HG03378 (cell line): ENCODE measurements around the gene MTRR.

Experiments
- ATAC-seq: cut with Tn5 transposase; IDR thresholded peaks from one replicate; pipeline ENCODE4 v1.9.1; 2021; ENCODE audit warnings: mild to moderate bottlenecking, moderate library complexity; ENCODE audit not compliant: unreplicated experiment

The MTRR gene

DNA sequence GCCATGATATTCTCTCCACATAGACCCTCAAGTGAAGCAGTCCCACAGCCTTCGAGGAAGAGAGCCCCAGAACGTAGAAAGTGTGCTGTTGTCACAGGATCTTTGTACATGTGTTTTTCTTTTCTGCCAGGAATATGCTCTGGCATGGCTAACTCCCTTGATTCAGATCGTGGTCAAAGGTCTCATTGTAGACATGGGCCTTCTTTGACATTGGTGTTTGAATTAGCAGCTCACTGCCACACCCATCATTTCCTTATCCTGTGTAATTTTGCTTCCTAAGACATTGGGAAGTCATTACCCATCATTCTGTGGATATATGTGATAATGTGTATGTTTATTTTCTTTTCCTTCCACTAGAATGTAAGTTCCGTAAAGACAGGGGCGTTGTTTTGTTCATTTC is 25.5 kb downstream of the MTRR start:
- ATAC-seq, result no peak

DNA sequence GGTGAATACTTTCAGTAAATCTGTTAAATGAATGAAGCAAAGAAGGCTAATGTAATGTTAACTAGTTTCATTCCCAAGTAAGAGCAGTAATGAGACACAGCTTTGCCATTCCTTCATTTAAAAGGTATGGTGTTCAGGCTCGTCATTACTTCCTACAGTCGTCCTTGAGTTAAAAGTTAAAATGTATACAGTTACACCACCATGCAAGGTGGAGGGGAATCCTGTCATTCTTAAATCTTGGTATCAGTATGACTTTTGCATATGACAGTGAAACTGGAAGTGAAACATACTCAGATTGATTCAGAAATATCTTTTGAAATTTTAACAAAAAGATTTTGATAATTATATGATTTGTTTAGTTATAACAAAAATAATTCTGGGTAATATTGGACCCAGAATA is 25.9 kb downstream of the MTRR start:
- peak; percentile 91 for ATAC-seq

DNA sequence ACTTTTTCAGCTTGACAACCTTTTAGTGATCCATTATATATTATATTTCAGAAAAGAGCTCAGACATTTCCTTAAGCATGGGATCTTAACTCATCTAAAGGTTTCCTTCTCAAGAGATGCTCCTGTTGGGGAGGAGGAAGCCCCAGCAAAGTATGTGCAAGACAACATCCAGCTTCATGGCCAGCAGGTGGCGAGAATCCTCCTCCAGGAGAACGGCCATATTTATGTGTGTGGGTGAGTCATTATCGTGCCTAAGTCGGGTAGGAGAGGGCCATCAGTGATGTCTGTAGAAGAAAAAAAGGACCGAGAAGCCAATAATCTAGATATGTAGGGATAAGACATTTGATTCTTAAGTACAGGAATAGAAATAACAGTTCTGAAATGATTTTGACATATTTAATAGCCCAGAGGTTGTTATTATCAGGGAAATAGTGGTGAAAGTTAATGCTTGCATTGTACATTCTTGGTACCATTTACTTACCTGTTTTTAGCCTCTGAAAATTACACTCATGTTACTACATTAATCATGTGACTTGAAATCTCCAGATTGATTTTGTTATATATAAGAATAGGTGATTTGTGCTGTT is 28.2 kb downstream of the MTRR start:
- peak; percentile 53 for ATAC-seq

DNA sequence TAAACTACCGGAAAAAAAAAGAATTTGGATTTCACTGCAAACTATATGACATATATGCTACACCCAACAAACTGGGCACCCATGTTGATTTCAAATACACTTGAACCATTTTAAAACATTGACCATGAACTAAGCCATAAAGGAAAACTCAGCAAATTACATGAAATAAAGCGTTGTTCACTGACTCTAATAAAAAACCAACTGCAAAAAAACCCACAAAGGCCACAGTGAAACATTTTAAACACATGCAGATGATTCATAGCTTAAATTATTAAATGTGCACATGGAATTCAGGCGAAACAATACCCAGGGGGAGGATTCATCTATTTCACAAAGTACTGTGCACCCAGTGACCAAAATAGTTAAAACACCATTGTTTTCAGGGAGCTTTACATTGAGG is 33.3 kb downstream of the MTRR start:
- ATAC-seq, result no peak

DNA sequence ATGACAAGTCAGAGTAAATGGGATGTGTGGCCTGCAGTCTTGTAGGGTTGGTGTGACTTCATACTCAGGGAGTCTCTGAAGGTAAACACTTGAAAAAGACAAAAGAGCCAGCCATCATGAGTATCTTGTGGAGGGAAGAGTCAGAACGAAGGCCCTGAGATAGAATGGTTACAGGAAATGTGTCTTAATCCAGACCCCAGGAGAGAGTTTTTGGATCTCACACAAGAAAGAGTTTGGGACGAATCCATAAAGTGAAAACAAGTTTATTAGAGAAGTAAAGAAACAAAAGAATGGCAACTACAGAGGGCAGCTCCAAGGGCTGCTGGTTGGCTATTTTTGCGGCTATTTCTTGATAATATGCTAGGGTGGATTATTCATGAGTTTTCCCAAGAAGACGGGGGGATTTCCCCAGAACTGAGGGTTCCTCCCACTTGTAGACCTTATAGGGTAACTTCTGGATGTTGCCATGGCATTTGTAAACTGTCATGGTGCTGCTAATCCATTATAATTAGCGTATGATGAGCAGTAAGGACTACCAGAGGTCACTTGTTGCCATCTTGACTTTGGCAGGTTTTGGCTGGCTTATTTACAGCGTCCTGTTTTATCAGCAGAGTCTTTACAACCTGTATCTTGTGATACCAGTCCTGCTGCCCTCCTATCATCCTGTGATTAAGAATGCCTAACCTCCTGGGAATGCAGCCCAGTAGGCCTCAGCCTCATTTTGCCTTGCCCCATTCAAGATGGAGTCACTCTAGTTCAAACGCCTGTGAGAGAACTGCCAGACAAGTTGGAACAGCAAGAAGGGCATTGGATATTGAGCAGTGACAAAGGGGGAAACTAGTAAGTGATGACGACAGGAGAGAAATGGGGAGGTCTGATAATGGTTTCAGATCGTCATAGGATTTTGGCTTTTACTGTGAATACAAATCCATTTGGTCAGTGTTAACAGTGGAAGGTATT is 34.0 kb downstream of the MTRR start:
- no peak for ATAC-seq

DNA sequence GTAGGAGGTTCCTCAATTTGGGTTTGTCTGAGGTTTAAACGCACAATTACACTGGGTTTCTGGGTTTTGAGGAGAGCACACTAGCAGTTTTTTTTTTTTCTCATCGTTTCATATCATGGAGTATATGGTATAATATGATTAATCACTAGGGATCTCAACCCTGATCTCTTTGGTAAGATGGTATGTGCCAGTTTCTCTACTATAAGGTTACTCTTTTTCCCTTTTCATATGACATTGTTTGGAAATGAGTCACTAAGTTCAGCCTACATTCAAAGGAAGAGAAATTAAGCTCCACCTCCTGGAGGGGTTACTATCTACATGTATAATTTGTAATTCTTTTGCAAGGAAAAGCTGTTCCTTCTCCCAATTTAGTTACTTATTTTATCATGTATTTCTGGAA is 35.2 kb downstream of the MTRR start:
- no peak for ATAC-seq

DNA sequence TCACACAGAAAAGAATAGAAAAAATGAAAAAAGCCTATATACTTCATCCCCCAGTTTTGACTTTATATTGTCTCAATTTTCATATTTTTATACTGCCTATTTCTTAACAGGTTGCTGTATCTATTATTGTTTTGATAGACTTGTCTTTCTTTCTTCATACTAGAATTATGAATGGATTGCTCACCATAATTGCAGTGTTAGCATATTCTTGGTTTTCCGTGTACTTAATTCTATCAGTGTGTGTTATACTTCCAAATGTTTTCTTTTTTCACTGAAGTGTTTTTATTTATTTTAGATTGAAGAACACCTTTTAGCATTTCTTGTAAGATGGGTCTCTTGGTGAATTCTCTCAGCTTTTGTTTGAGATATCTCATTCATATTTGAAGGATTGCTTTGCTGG is 38.7 kb downstream of the MTRR start:
- no peak for ATAC-seq

DNA sequence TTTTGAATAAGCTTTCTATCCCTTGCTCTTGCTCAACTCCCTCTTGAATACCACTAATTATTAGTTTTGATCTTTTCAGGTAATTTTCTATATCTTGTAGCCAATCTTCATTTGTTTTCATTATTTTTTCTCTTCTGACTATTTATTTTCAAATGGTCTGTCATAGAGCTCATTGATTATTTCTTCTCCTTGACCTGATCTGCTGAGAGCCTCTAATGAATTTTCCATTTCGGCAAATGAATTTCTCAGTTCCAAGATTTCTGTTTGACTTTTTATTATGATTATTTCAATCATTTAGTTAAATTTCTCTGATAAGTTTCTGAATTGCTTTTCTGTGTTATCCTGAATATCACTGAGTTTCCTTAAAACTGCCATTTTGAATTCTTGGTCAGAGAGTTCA is 39.4 kb downstream of the MTRR start:
- ATAC-seq, result no peak

DNA sequence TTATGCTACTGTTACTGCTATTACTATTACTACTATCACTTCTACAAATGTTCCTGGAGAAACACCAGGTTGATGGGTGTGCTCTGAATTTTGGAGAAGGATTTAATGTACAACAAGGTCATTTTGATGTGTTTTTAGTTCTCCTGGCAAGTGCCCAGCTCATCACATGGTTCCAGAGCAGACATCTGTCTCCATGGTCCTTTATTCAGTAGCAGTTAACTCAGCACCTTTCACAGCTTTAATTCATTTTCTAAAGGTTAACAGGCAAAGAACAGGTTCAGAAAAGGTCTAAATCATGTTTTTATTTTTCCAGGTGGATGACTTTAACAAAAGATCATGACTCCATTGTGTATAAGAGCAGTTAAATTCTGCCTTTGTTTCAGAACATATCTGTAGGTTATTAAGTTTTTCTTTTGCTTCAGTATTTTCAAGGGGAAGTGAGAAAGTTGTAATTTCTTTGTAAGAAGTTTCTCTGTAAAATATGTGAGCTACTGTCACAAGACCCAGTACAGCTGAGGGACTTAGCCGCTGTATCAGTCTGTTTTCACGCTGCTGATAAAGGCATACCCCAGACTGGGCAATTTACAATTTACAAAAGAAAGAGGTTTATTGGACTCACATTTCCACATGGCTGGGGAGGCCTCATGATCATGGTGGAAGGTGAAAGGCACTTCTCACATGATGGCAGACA is 41.9 kb downstream of the MTRR start:
- peak; percentile 54 for ATAC-seq

DNA sequence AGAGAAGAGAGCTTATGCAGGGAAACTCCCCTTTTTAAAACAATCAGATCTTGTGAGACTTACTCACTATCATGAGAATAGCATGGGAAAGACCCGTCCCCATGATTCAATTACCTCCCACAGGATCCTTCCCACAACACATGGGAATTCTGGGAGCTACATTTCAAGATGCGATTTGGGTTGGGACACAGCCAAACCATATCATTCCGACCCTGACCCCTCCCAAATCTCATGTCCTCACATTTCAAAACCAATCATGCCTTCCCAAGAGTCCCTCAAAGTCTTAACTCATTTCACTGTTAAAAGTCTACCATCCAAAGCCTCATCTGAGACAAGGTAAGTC is 42.5 kb downstream of the MTRR start:
- ATAC-seq, result peak; percentile 7

DNA sequence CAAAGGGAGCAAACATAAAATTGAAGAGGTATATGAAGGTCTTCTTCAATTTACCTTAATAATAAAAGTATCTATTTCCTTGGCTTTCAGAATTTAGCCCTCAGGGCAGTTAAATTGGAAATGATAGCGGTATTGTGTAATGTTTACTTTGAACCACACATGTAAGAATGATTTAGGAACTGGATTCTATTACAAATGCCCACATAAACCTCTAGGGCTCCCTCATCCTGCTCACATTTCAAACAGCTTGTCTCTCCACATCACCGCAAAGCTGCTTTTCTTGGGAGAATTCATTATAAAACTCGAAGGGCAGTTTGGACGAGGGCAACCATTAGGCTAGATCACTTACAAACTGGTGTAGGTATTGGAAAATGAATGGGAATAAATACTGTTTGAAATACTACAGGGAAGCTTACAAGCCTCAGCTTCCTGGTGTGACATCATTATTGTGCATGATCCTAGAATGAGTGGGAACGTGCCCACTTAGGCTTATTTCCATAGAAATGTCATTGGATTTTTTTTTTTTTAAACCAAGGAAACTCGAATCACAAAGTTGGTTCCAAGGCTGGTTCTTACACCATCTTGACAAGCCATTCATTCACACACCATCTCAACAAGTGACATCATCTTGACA is 47.3 kb downstream of the MTRR start:
- ATAC-seq, result no peak

DNA sequence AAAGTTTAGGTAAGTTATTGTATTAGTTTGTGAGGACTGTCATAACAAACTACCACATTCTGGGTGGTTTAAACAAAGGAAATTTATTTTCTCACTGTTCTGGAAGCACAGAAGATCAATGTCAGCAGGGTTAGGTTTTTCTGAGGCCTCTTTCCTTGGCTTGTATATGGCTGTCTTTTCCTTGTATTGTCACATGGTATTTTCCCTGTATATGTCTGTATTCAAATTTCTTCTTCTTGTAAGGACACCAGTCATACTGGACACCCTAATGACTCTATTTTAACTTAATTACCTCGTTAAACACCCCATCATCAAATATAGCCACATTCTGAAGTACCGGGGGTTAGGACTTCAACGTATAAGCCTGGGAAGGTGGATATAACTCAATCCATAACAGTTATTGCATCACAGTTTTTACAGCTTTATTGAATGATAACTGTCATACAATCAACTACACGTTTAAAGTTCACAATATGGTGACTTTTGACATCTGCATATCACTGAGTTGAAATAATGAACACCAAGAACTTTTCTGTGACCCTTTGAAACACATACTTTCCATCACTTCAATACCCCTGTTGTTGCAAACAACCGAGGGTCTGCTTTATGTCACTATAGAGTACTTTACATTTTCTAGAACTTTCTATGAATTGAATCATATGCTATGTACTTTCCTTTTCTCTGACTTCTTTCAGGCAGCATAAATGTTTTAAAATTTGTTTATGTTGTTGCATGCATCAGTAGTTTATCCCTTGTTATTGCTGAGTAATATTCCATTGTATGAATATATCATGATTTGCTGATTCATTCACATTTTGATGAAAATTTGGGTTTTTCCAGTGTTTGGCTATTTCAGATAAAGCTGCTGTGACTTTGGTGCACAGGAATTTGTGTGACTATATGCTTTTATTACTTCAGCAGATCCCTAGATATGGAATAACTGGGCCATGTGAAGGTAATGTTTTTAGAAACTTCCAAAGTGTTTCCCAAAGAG is 48.5 kb downstream of the MTRR start:
- no peak for ATAC-seq

DNA sequence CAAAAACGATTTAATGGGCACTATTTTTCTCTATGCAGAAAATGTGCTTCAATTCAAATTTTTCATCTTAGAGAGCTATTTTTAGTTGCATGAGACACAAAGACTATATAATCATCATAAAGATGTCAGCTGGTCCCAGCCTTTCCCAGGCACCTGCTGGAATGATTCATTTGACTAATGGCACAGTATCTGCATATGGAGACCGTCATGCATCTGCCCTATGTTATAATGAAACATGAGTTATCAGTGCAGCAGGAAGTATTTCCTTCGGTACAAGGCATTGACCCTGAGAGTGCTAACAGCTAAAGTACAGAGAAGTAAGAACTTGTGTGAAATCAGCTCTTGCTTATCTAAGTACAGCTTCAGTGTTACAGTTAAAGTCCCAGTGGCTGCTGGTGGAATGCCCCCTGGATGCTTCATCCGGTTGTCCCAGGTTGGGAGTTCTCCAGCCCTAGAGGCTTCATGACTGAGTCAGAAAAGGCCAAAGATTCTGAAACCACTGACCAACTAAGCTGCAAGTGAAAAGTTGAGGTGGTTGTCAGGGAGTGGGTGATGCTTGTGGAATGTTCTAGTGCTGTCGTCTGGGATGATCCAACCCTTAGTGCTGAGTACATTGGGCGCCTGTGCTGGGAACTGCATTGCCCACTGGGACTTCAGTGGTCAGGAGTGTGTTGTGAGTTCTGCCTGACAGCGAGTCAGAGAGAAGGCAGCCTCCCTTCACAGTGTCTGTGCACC is 57.2 kb downstream of the MTRR start:
- no peak for ATAC-seq

DNA sequence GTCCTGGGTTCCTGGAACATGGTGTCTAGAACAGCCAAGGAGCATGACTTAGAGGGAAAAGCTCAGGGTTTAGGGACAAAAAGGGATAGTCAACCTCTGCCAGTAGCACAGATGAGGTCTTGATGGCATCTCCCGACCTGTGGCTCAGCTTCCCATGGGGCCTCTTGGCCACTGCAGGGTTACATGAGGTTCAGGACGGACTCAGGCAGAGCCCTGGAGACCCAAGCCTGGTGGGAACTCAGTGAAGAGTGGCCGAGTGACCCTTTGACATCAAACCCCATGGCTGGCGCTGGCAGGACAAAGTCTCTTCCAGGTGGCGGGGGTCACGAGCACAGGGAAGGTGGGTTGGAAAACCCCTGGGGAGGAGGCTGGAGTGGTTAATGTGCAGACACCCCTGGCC is 57.8 kb downstream of the MTRR start:
- ATAC-seq, result no peak

DNA sequence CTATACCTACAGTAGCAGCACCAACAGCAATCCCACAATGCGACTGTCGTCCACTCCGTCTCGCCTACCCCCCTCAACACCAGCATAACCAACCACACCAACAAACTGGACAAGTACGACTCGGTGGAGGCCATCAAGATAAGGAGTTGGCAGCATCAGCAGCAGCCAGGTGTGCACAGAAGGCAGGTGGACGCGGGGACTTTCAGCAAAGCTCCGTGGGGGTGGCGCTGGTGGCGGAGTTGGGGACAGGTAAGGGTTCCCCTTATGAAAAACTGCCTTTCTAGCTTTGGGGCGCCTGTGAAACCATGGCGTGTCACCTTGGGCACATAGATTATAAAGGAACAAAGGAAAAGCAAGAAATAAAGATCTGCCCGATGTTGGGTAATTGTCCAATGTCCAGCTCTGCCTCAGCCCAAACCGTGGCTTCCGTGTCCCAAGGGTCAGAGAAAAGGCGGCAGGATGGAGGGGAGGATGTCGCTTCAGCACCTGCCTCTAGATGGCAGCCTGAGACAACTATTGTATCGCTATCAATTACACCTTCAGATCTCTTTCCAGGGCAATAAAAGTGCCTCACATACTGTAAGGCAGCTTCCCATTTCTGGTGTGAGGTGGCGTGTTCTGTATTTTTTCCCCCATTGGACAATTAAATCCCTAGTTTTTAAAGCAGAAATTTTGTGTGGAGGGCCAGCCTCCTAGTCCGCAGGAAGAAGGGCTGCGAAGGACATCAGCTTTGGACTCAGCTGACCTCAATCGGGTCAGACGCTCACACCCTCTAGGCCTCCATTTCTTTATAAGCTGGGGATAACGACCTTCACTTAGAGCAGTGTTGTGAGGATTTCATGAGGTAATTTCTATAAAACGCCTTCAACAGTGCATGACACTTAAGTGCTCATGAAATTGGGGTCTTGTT is 58.8 kb downstream of the MTRR start:
- ATAC-seq, result peak; percentile 94

DNA sequence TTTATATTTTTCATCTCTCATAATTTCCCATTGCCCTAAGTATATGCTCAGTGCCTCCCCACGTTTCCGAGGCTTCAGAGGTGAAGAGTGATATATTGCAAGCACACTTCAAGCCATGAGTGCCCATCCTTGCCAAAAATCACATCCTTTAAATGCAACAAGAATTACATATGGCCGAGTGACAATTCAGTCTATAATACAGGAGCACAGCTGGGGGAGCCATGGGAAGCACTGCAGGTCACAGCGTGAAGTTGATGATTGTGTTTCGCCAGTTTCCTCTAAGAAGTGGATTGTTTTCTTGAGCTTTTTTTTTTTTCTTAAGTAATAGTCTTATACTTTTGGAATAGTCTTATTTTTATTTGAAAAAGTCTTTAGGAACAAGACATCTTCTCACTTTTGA is 61.1 kb downstream of the MTRR start:
- no peak for ATAC-seq

DNA sequence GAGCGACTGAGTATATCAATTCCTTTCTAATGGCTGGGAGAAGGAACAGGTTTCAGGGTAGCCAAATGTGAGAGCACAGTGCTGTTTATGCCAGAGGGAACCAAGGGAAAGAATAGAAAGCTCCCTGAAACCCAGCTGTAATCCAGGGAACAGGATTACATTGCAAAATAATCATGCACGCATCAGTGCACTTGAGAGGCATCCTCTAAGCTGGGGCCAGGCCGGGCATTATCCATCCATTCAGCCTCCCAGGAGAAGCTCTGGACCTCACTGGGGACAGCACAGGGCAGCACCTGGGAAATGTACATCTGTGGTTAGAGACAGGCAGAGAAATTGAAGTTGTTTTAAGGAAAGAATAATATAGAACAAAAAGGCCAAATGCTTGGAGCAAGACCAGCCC is 72.7 kb downstream of the MTRR start:
- ATAC-seq, result no peak

DNA sequence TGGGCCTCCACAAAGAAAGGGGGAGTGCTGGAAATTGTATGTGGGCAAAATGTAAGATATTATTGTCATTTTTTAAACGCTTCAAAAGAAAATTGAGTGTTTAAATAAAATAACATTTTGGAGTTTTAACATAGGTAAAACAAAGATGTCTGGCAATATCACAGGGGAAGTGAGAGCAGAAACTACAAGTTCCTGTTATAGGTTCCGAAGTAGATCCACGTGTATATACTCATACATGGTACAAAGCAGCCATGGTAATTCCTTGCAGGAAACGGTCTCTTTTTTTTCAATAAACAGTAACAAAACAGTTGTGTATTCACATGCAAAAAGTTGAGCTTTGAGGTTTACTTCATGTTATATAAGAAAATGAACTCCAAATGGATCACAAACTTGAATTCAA is 78.4 kb downstream of the MTRR start:
- no peak for ATAC-seq
